HAP-1 (cell line): ENCODE results near the gene SNX21.
"Not testable (repeated sequence)": the region's sequence is repeated elsewhere in the genome, so short reads cannot be mapped to it uniquely, and the experiment has no call there.

Experiments
- DNase-seq, 2 experiments: peaks; one replicate each; pipeline ENCODE4 v3.0.0-alpha.2; 2016 to 2020; ENCODE audit warnings: low spot score in 2 of 2
- H3K27me3 ChIP-seq: fragments of 250-450 bp; sonication (Bioruptor Pico); 2 replicates; pipeline ENCODE4 v1.5.1; 2020; ENCODE audit warnings: low read depth, mild to moderate bottlenecking, moderate library complexity
- H3K36me3 ChIP-seq: fragments of 250-450 bp; sonication (Bioruptor Pico); replicated peaks from 2 replicates; pipeline ENCODE4 v1.5.1; 2020; ENCODE audit warnings: mild to moderate bottlenecking
- H3K4me1 ChIP-seq: fragments of 250-450 bp; sonication (Bioruptor Pico); 2 replicates; pipeline ENCODE4 v1.5.1; 2020; ENCODE audit warnings: mild to moderate bottlenecking
- H3K4me3 ChIP-seq: fragments of 250-450 bp; sonication (Bioruptor Pico); 2 replicates; pipeline ENCODE4 v1.5.1; 2020; ENCODE audit warnings: mild to moderate bottlenecking, moderate library complexity
- H3K9me3 ChIP-seq: fragments of 250-450 bp; sonication (Bioruptor Pico); 2 replicates; pipeline ENCODE4 v1.5.1; 2020; ENCODE audit warnings: mild to moderate bottlenecking, moderate library complexity
- in situ Hi-C: fragments of 300-500 bp; cut with MboI; formaldehyde crosslinking; loops from 3 replicates; pipeline ENCODE4 v1.14.3; 2020; ENCODE audit warnings: low sequenced_read_pairs, inconsistent platforms, mixed read lengths

Gene SNX21

GRCh38 chr20:45814314-45814713 lies 19.3 kb upstream of the SNX21 start:
- H3K27me3 ChIP-seq = no peaks in the 10 kb centered on the region
- no peak for DNase-seq
- H3K4me3 ChIP-seq = no peak overlapping the region
- no peaks in the 10 kb centered on the region for H3K4me1 ChIP-seq
- in situ Hi-C loops = no loop called here
- H3K36me3 ChIP-seq = peaks cover 20% of the 10 kb centered on the region
- no peaks in the 10 kb centered on the region for H3K9me3 ChIP-seq

- Histone ChIP-seq H3K27me3 (no peaks in the 10 kb centered on the region), H3K36me3 (no peaks in the 10 kb centered on the region; the same call in none of the 2 replicates), H3K4me1 (no peaks in the 10 kb centered on the region), H3K9me3 (no peaks in the 10 kb centered on the region), H3K4me3 (no peak overlapping the region)
- no peak for DNase-seq
- in situ Hi-C loops = no loop called here
Measured at GRCh38 chr20:45816951-45817350, 16.6 kb upstream of the SNX21 start.

GRCh38 chr20:45817376-45818194 lies 16.0 kb upstream of the SNX21 start:
- DNase-seq = no peak
- in situ Hi-C loops = no loop called here

GRCh38 chr20:45818239-45818638 lies 15.4 kb upstream of the SNX21 start:
- DNase-seq = no peak
- Histone ChIP-seq H3K36me3 (no peaks in the 10 kb centered on the region), H3K4me1 (no peaks in the 10 kb centered on the region), H3K9me3 (no peaks in the 10 kb centered on the region), H3K27me3 (no peaks in the 10 kb centered on the region), H3K4me3 (no peak overlapping the region)
- in situ Hi-C loops = no loop called here

More at GRCh38 chr20:45817376-45818194, 16.0 kb upstream of the SNX21 start:
- no peak overlapping the region for H3K4me3 ChIP-seq
- H3K27me3 ChIP-seq = no peaks in the 10 kb centered on the region
- no peaks in the 10 kb centered on the region for H3K9me3 ChIP-seq
- H3K36me3 ChIP-seq = no peaks in the 10 kb centered on the region; the same call in 1 of the 2 replicates
- no peaks in the 10 kb centered on the region for H3K4me1 ChIP-seq

- H3K4me3 ChIP-seq = no peak overlapping the region
- no peaks in the 10 kb centered on the region for H3K9me3 ChIP-seq
- in situ Hi-C loops = no loop called here
- no peaks in the 10 kb centered on the region for H3K4me1 ChIP-seq
- no peaks in the 10 kb centered on the region for H3K27me3 ChIP-seq
- H3K36me3 ChIP-seq = no peaks in the 10 kb centered on the region
- no peak for DNase-seq
Measured at GRCh38 chr20:45819466-45819865, 14.1 kb upstream of the SNX21 start.

GRCh38 chr20:45821947-45822346 lies 11.7 kb upstream of the SNX21 start:
- Histone ChIP-seq H3K27me3 (no peaks in the 10 kb centered on the region), H3K4me1 (no peaks in the 10 kb centered on the region), H3K36me3 (no peaks in the 10 kb centered on the region), H3K4me3 (no peak overlapping the region), H3K9me3 (no peaks in the 10 kb centered on the region)
- DNase-seq = no peak
- in situ Hi-C loops = no loop called here

GRCh38 chr20:45822857-45823256 lies 10.7 kb upstream of the SNX21 start:
- Histone ChIP-seq H3K27me3 (no peaks in the 10 kb centered on the region), H3K4me3 (no peak overlapping the region), H3K4me1 (no peaks in the 10 kb centered on the region), H3K9me3 (no peaks in the 10 kb centered on the region), H3K36me3 (no peaks in the 10 kb centered on the region)
- DNase-seq = no peak
- in situ Hi-C loops = no loop called here

- no peaks in the 10 kb centered on the region for H3K4me1 ChIP-seq
- in situ Hi-C loops = no loop called here
- H3K4me3 ChIP-seq = no peak overlapping the region
- no peaks in the 10 kb centered on the region for H3K27me3 ChIP-seq
- no peaks in the 10 kb centered on the region for H3K9me3 ChIP-seq
- peak in 1 of 2 experiments; percentile 53 for DNase-seq
- no peaks in the 10 kb centered on the region for H3K36me3 ChIP-seq
Measured at GRCh38 chr20:45823949-45824835, 9.4 kb upstream of the SNX21 start.

- in situ Hi-C loops = no loop called here
- no peak overlapping the region for H3K4me3 ChIP-seq
- H3K27me3 ChIP-seq = no peaks in the 10 kb centered on the region
- H3K9me3 ChIP-seq = no peaks in the 10 kb centered on the region
- peaks cover 5% of the 10 kb centered on the region; the same call in 1 of the 2 replicates for H3K4me1 ChIP-seq
- DNase-seq = no peak
- H3K36me3 ChIP-seq = no peaks in the 10 kb centered on the region
Measured at GRCh38 chr20:45826381-45827019, 7.1 kb upstream of the SNX21 start.

- H3K36me3 ChIP-seq = no peaks in the 10 kb centered on the region
- no peak within 1 kb of the TSS for H3K4me3 ChIP-seq
- H3K4me1 ChIP-seq = peaks cover 5% of the 10 kb centered on the region; the same call in 1 of the 2 replicates
- DNase-seq = no peak
- no peaks in the 10 kb centered on the region for H3K27me3 ChIP-seq
- no peaks in the 10 kb centered on the region for H3K9me3 ChIP-seq
- in situ Hi-C loops = no loop called here
Measured at GRCh38 chr20:45827030-45827652, 6.5 kb upstream of the SNX21 start, which contains the start of gene TNNC2. TSS of gene TNNC2 (minus strand) at chr20:45827312. CDS start at chr20:45827248, 64 bp downstream.

GRCh38 chr20:45827712-45828111 lies 5.9 kb upstream of the SNX21 start:
- H3K4me3 ChIP-seq = no peak overlapping the region
- H3K36me3 ChIP-seq = no peaks in the 10 kb centered on the region
- DNase-seq = no peak
- in situ Hi-C loops = no loop called here
- peaks cover 5% of the 10 kb centered on the region; the same call in 1 of the 2 replicates for H3K4me1 ChIP-seq
- H3K27me3 ChIP-seq = no peaks in the 10 kb centered on the region
- no peaks in the 10 kb centered on the region for H3K9me3 ChIP-seq

GRCh38 chr20:45828589-45828988 lies 5.0 kb upstream of the SNX21 start:
- H3K9me3 ChIP-seq = no peaks in the 10 kb centered on the region
- no peaks in the 10 kb centered on the region for H3K27me3 ChIP-seq
- in situ Hi-C loops = no loop called here
- H3K36me3 ChIP-seq = no peaks in the 10 kb centered on the region
- H3K4me3 ChIP-seq = no peak overlapping the region
- no peak for DNase-seq
- peaks cover 9% of the 10 kb centered on the region for H3K4me1 ChIP-seq

GRCh38 chr20:45829673-45830106 lies 3.9 kb upstream of the SNX21 start:
- H3K4me3 ChIP-seq, H3K27me3 ChIP-seq, H3K4me1 ChIP-seq, in situ Hi-C loops, H3K36me3 ChIP-seq, H3K9me3 ChIP-seq: not testable (repeated sequence)
- peak; percentile 61 to 81 for DNase-seq
